B cell (primary cell): ENCODE measurements around the gene DMAP1. TPM values are rescaled to one million over a fixed set of nuclear protein-coding genes. Genes with fewer than 3 reads are reported as not detected.

Experiments
- ATAC-seq: fragments of 200-7000 bp; cut with Tn5 transposase; one replicate; pipeline ENCODE4 v1.10.0; 2021; ENCODE audit warnings: low read depth, mild to moderate bottlenecking, moderate number of reproducible peaks, moderate library complexity
- CTCF ChIA-PET: fragments of 350-600 bp; sonication (Branson Sonifier 250); formaldehyde crosslinking; loops from one replicate; lab custom pipeline; 2021; ENCODE audit warnings: antibody characterized with exemption, inconsistent platforms; lab: Charles Lee
- POLR2A ChIA-PET: fragments of 350-600 bp; sonication (Branson Sonifier 250); formaldehyde crosslinking; loops from one replicate; lab custom pipeline; 2021; ENCODE audit warnings: antibody characterized with exemption; lab: Charles Lee
- DNase-seq: peaks from one replicate; pipeline ENCODE4 v3.0.0; 2013
- H2AFZ ChIP-seq: 2 replicates; pipeline ENCODE4 v1.6.1; 2012; ENCODE audit warnings: mild to moderate bottlenecking, low read depth, low read length; ENCODE audit not compliant: insufficient read depth, poor library complexity, severe bottlenecking
- H3K27ac ChIP-seq, 2 donors: 1 replicate in 1 of 2; 2 replicates in 1 of 2; pipeline ENCODE4 v1.5.1; 2012 to 2013; ENCODE audit warnings: low read length in 2 of 2, mild to moderate bottlenecking in 2 of 2, moderate library complexity in 1 of 2
- H3K27me3 ChIP-seq, 4 experiments: fragments of 200-600 bp in 1 of 4; sonication (generic) in 1 of 4; replicated peaks in 1 of 4; 1 replicate in 2 of 4; 2 replicates in 2 of 4; pipeline versions ENCODE4 v1.6.1 to v1.7.0; 2013 to 2016; ENCODE audit warnings: low read length in 3 of 4, mild to moderate bottlenecking in 2 of 4, mixed read lengths in 1 of 4, moderate library complexity in 1 of 4; ENCODE audit not compliant: insufficient read depth in 4 of 4, control insufficient read depth in 3 of 4; ENCODE audit errors: control extremely low read depth in 1 of 4
- H3K36me3 ChIP-seq, 2 experiments: replicated peaks in 1 of 2; 1 replicate in 1 of 2; 2 replicates in 1 of 2; pipeline versions ENCODE4 v1.6.1 to v1.7.1; 2013; ENCODE audit warnings: low read length in 1 of 2; ENCODE audit not compliant: insufficient read depth in 2 of 2, control insufficient read depth in 1 of 2; ENCODE audit errors: control extremely low read depth in 1 of 2, extremely low read depth in 1 of 2
- H3K4me1 ChIP-seq, 2 donors: fragments of 200-600 bp in 1 of 2; sonication (generic) in 1 of 2; 1 replicate in 1 of 2; 2 replicates in 1 of 2; pipeline versions ENCODE4 v1.5.1 to v1.6.1; 2013 to 2017; ENCODE audit warnings: low read length in 2 of 2; ENCODE audit not compliant: control insufficient read depth in 2 of 2, insufficient read depth in 2 of 2
- H3K4me2 ChIP-seq: replicated peaks from 2 replicates; pipeline ENCODE3; 2012; ENCODE audit warnings: mild to moderate bottlenecking, low read depth, low read length; ENCODE audit not compliant: poor library complexity, severe bottlenecking
- H3K4me3 ChIP-seq, 5 experiments: fragments of 200-600 bp in 1 of 5; sonication (generic) in 1 of 5; 1 replicate in 3 of 5; 2 replicates in 2 of 5; pipeline versions ENCODE4 v1.5.1 to v1.7.0; 2011 to 2016; ENCODE audit warnings: low read length in 4 of 5, mild to moderate bottlenecking in 4 of 5, low read depth in 2 of 5, control low read depth in 1 of 5, moderate library complexity in 1 of 5; ENCODE audit not compliant: insufficient read depth in 1 of 5; ENCODE audit errors: control extremely low read depth in 1 of 5, extremely low read depth in 1 of 5
- H3K79me2 ChIP-seq: fragments of 200-600 bp; sonication (generic); one replicate; pipeline ENCODE4 v1.6.0; 2016; ENCODE audit warnings: low read length; ENCODE audit not compliant: control insufficient read depth, insufficient read depth
- H3K9ac ChIP-seq: fragments of 200-600 bp; sonication (generic); 2 replicates; pipeline ENCODE4 v1.6.1; 2017; ENCODE audit warnings: mild to moderate bottlenecking, low read length, moderate library complexity
- H3K9me3 ChIP-seq, 3 donors: one replicate each; pipeline versions ENCODE4 v1.6.1 to v1.7.1; 2013; ENCODE audit warnings: low read length in 2 of 3; ENCODE audit not compliant: control insufficient read depth in 2 of 3, insufficient read depth in 1 of 3; ENCODE audit errors: control extremely low read depth in 1 of 3
- H4K20me1 ChIP-seq: 2 replicates; pipeline ENCODE4 v1.6.0; 2012; ENCODE audit warnings: mild to moderate bottlenecking, low read length; ENCODE audit not compliant: insufficient read depth, control insufficient read depth, poor library complexity, severe bottlenecking
- H3K27ac Mint-ChIP-seq: one replicate; pipeline ENCODE4 v1.8.0; 2021; ENCODE audit warnings: mixed read lengths
- H3K27me3 Mint-ChIP-seq: one replicate; pipeline ENCODE4 v1.8.0; 2021; ENCODE audit warnings: mixed read lengths
- H3K4me1 Mint-ChIP-seq: one replicate; pipeline ENCODE4 v1.8.0; 2021; ENCODE audit warnings: mixed read lengths
- H3K4me3 Mint-ChIP-seq: one replicate; pipeline ENCODE4 v1.8.0; 2021; ENCODE audit warnings: mixed read lengths
- H3K9me3 Mint-ChIP-seq: one replicate; pipeline ENCODE4 v1.8.0; 2022; ENCODE audit warnings: mixed read lengths; ENCODE audit not compliant: insufficient read depth
- EZH2 ChIP-seq: IDR thresholded peaks from 2 replicates; pipeline ENCODE4 v1.6.1; 2012; ENCODE audit warnings: borderline replicate concordance, low read depth, mild to moderate bottlenecking, moderate library complexity, low read length; ENCODE audit not compliant: insufficient read depth, poor library complexity, severe bottlenecking
- WGBS: methylation state at CpG from one replicate; pipeline ENCODE4 v1.1.5; 2013; ENCODE audit warnings: missing lambda C conversion rate; ENCODE audit not compliant: insufficient coverage; 5-methylcytosine and 5-hydroxymethylcytosine counted together
- intact Hi-C: fragments of 100-400 bp; cut with micrococcal nuclease; formaldehyde crosslinking; loops from one replicate; pipeline ENCODE4 v1.10.0; 2022
- polyA plus RNA-seq: library from polyadenylated mRNA; depleted of rRNA; stranded (reverse); fragments of >200 nt; gene quantifications from 2 replicates; pipeline ENCODE4 v1.2.3, GENCODE V29; 2012
- total RNA-seq, 2 donors: library from RNA; stranded (reverse); fragments of 120-200 nt in 1 of 2; gene quantifications; 1 replicate in 1 of 2; 2 replicates in 1 of 2; pipeline versions ENCODE4 v1.2.3 to v1.2.4, GENCODE V29; 2013 to 2022
- TF ChIP-seq, protein P1 (sequence below): fragments of 200-600 bp; IDR thresholded peaks from one replicate; pipeline ENCODE4 v1.8.0; 2022; ENCODE audit warnings: antibody characterized with exemption, mild to moderate bottlenecking

The DMAP1 gene
- total and polyA plus RNA-seq, 2 donors (not counting 1 experiment from before 2014, with no cell fraction given): 88.5 to 116 TPM

DNA sequence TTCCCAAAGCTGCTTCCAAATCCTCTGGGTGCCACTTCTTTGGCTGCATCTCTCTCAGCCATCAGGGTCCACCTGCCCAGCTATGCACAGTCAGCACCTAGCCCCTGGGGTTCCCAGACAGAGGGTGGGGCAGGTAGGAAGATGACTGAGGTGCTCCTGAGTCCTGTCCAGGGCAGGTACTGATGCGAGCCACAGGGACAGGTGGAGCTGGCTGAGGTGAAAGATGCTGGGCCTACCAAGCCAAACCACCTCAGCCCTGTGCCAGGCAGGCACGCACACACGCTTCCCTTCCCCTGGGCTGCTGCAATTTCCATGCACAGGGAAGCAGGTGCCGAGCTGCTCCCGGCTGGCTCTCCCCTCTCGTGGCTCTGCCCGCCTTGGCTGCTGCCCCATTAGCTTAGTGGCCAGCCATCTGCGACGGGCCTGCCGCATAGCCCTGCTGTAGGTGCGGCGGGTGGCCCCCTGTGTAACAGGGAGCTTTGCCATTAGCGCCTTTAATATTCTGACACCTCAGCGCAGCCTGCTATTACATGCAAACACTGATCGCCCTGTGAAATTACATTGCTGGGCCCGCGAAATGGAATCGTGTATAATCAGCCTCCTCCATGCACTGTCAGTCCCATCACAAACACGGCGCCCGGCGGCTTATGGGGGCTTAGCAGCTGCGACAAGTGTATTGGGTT lies 38.9 kb downstream of the DMAP1 start:
- TF ChIP-seq, protein P1, sequence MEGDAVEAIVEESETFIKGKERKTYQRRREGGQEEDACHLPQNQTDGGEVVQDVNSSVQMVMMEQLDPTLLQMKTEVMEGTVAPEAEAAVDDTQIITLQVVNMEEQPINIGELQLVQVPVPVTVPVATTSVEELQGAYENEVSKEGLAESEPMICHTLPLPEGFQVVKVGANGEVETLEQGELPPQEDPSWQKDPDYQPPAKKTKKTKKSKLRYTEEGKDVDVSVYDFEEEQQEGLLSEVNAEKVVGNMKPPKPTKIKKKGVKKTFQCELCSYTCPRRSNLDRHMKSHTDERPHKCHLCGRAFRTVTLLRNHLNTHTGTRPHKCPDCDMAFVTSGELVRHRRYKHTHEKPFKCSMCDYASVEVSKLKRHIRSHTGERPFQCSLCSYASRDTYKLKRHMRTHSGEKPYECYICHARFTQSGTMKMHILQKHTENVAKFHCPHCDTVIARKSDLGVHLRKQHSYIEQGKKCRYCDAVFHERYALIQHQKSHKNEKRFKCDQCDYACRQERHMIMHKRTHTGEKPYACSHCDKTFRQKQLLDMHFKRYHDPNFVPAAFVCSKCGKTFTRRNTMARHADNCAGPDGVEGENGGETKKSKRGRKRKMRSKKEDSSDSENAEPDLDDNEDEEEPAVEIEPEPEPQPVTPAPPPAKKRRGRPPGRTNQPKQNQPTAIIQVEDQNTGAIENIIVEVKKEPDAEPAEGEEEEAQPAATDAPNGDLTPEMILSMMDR: no peak
- DNase-seq (no peak), ATAC-seq (no peak)
- Mint-ChIP-seq H3K27ac (no peak overlapping the region), H3K4me3 (no peak overlapping the region), H3K4me1 (no peaks in the 10 kb centered on the region), H3K9me3 (no peaks in the 10 kb centered on the region), H3K27me3 (no peaks in the 10 kb centered on the region)
- no peak overlapping the region for H2AFZ ChIP-seq
- H3K4me1 ChIP-seq: no peaks in the 10 kb centered on the region
- peaks cover 0 to 12% of the 10 kb centered on the region in 2 experiments for H3K36me3 ChIP-seq
- H3K9ac ChIP-seq: no peak overlapping the region
- no peak overlapping the region for H3K4me2 ChIP-seq
- no peaks in the 10 kb centered on the region for H3K9me3 ChIP-seq
- H3K27ac ChIP-seq: no peak overlapping the region
- POLR2A ChIA-PET: no interaction called here
- WGBS: over 99% methylated on average over 17 of the region's 23 CpGs
- H3K4me3 ChIP-seq: no peak overlapping the region
- CTCF ChIA-PET: no interaction called here
- no peaks in the 10 kb centered on the region for H3K27me3 ChIP-seq
- intact Hi-C loops: no loop called here
- no peaks in the 10 kb centered on the region for H3K79me2 ChIP-seq
- H4K20me1 ChIP-seq: no peaks in the 10 kb centered on the region

DNA sequence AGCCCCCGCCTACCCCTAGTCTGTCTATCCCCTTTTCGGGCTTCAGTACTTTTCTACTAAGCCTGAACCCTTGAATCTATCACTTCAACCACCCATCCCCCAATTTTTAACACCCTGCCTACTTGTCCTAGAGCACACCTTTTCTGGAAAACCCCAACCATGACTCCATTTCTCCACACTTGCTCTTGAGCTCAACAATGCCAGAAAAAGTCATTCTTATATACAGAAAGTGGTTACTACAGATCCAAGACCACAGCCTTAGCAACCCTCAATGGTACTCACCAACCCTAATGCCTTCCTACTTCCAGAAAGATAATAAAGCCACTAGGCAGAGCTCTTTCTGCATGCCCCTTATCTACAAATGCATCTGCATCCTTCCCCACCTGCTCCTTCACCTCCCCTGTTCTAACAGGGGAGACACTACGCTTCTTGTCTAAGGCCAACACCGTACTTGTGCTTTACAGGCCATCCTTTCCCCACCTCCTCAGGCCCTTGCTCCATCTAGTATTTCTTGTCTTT lies 41.2 kb downstream of the DMAP1 start:
- no peak overlapping the region for H2AFZ ChIP-seq
- no peaks in the 10 kb centered on the region for H3K79me2 ChIP-seq
- no peak overlapping the region for H3K27ac ChIP-seq
- intact Hi-C loops: no loop called here
- no peaks in the 10 kb centered on the region for H3K4me1 ChIP-seq
- H3K9ac ChIP-seq: no peak overlapping the region
- Mint-ChIP-seq H3K27ac (no peak overlapping the region), H3K4me3 (no peak overlapping the region), H3K9me3 (no peaks in the 10 kb centered on the region), H3K4me1 (no peaks in the 10 kb centered on the region), H3K27me3 (no peaks in the 10 kb centered on the region)
- H3K4me2 ChIP-seq: no peak overlapping the region
- no peaks in the 10 kb centered on the region for H3K27me3 ChIP-seq
- CTCF ChIA-PET: interaction anchor here (1.6 kb wide), 1 partner anchor 37 kb away, joined by 3 read pairs; no protein-coding TSS in a partner anchor
- no peak for DNase-seq
- WGBS: 80% methylated on average over 4 of the region's 4 CpGs
- no peak for ATAC-seq
- H3K4me3 ChIP-seq: no peak overlapping the region
- POLR2A ChIA-PET: no interaction called here
- TF ChIP-seq, protein P1: no peak
- TF ChIP-seq EZH2: no peak
- H3K36me3 ChIP-seq: peaks cover 0 to 7% of the 10 kb centered on the region in 2 experiments
- no peaks in the 10 kb centered on the region for H4K20me1 ChIP-seq
- no peaks in the 10 kb centered on the region for H3K9me3 ChIP-seq
